NCI-H1048 (cell line): ENCODE results near the gene IL1RAPL2.
"Not testable (repeated sequence)": the region's sequence is repeated elsewhere in the genome, so short reads cannot be mapped to it uniquely, and the experiment has no call there.

Experiments
- DNase-seq: peaks from one replicate; lab custom pipeline; 2025; lab: John Stamatoyannopoulos, UW

IL1RAPL2 gene

DNA sequence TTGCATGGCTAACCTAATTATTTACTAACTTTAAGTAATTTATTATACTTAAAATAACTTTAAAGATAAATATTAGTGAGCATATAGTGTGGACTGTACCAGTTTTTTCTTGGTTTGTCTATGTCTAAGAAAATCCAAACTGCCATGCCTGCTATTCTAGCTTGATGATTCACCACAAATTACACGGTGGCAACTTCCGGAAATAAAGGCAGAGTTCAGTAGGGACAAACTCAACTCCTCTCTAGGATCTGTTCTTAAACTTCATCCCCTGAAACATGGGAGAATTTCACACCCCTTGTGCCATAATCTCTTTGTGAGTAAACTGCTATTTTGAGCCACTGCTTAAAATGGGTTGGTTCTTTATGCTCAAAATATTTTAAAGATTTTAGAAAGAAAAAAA is 1042.7 kb downstream of the IL1RAPL2 start:
- DNase-seq, result no peak

DNA sequence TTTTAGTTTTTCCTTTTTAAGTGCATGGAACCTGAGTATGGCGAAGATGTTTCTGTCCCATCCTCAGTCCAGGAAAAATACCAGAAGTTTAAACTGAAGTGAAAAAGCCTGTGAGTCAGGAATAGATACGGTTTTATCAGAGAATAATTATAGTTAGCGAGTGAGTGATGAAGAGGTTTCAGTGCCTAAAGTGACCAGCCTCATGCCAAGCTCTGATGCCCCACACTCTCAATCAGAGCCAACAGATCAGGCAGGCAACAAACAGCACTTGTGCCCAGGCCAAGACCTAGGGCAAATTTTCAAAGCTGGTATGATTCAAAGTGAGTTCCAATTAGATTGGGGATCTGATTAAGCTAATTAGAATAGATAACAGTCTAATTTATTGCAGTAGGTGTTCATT is 1043.5 kb downstream of the IL1RAPL2 start:
- DNase-seq, result no peak

DNA sequence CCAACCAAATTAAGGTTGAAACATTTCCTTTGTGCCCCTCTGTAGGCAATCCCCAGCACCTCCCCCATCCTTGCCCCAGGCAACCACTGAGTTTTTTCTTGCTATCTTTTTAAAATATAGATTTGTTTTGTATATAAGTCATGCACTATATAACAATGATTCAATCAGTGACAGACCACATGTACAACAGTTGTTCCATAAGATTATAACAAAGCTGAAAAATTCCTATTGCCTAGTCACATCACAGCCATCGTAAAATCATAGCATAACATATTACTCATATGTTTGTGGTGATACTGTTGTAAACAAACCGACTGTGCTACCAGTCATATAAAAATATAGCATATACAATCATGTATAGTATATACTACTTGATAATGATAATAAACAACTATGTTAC is 1044.4 kb downstream of the IL1RAPL2 start:
- no peak for DNase-seq

DNA sequence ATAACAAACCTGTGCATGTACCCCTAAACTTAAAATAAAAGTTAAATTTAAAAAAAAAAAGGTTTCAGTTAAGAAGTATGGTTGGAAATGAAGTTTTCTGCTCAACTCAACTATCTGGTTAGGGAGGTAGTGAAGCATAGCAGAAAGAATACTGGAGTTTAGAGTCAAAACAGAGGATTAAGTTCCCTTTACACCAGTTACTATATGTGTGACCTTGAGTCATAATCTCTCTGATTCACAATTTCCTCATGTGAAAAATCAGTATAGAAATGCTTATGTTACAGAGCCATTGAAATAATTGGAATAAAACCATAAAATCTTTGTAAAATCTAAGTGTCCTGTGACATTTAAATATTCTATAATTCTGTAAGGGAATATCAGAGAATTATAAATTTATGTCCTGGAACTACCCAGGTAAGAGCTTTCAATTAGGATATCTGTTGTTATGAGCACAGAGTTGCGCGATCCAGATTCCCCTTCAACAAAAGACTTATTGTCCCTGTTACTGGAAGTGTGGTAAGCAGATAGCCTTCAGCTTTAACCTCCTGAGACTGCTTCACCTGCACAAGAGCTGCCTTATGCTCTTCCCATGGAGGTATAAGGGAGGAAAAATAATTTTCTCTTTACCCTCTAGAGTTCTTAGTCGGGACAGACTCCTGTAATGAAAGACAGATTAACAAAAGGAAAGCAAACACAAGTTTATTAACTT is 1052.5 kb downstream of the IL1RAPL2 start:
- DNase-seq, result no peak

DNA sequence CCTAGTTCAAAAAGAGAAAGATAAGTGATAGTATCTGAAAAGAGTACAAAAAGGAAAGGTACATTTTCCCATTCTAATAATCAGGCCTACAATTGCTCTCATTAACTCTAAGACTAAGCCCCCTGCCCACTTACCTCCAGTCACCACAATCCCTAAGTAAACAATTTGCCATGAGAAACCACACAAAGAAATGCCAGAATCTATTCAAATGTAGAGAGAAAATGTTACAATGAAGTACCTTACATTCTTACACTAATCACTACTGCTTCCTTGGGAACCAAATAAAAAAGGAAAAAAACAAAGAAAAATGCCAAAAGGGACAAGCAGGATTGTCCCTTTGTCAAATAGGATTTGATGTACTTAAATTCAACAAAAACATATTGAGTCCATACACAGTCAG is 1068.2 kb downstream of the IL1RAPL2 start:
- DNase-seq, result no peak

DNA sequence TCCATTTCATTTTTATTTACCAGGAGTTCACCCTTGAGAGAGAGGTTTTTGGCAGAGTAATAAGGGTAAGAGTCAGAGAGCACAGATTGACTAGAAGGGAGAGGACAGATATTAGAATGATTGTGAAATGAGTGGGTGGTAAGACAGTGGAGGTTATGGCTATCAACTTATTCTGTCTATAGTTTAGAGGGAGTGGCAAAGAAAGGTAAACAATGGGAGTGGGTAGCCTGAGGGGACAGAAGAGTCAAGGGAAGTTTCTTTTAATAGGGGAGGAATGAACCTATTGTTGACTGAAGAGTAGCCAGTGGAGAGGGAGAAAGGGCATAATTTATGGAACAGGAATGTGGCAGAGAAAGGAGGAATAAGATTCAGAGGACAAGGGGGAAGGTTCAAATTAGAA is 1069.8 kb downstream of the IL1RAPL2 start:
- no peak for DNase-seq

DNA sequence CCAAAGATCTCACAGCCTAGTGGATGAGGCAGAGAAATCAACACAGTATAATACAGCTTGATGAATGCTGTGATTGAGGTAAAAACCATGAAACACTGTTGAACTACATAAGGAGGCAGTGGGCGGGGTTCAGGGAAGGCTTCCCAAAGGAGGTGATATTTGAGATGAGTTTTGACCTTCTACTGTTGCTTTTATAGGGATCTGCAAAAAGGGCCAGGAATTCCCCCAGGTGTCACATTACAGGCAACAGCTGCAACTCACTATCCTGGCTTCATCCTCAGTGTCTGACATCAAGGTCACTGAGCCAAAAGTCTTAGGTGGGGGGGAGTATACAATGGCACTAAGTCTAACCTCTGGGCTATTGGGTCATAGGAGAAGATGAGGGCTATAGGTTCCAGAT is 1070.7 kb downstream of the IL1RAPL2 start:
- no peak for DNase-seq

DNA sequence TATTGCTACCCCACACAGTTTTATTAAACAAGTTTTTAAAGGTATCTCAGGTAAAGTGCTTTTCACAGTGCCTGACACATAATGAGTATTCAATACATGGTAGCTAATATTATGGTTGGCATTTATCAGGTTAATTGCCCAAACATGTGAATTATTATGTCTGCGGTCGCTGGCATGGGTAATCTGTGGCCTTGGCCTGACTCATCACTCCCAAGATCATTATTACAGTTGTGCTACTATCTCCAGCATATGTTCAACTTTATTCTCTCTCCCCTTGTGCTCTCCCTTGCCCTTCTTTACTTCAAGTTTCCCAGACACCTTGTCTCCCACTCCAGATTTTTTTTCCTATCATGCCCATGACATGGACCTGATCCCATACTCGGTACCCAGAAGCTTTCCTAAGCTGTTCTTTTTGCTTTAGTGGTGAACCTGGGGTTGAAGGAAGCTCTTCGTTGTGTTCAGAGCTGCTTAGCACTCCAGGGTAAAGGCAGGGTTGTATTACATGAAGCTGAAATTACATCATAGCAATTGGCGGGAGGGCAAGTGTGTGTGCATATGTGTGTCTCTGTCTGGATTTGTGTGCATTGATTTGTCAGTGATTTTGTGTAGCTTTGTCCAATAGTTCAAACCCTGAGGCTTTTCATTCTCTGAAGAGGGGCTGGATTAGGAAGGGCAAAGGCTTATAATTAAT is 1079.8 kb downstream of the IL1RAPL2 start:
- DNase-seq, result no peak

DNA sequence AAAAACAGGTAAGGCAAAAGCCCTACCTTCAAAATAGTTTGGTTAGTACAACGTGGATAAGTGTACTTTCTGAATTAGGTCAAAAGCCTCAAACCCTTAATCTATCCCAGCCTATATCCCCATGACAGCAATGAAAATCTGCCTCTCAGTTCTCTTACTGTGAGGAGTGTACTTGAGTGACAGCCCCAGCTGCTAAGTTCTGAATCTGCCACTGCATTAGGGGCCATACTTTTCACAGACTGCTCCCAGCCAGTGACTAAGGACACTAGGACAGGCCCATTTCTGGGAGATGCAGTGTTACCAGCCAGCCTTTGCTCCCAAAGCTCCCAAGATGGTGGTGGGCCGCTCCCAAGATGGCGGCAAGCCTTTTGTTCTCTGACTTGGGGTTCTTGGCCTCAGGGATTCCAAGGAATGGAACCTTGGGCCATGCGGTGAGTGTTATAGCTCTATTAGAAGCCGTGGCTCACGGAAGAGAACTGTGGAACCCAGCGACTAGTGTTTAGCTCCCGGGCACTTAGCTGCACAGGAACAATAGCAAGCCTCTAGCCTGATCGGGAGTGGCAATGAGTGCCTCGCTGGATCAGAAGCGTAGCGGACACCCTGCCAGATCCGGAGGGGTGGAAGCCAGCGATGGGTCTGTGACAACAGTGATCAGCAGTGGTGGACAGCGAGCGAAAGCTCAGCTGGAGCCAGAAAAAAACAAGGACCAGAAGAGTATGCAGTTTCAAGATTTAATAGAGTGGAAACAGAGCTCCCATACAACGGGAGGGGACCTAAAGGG is 1080.8 kb downstream of the IL1RAPL2 start:
- no peak for DNase-seq

DNA sequence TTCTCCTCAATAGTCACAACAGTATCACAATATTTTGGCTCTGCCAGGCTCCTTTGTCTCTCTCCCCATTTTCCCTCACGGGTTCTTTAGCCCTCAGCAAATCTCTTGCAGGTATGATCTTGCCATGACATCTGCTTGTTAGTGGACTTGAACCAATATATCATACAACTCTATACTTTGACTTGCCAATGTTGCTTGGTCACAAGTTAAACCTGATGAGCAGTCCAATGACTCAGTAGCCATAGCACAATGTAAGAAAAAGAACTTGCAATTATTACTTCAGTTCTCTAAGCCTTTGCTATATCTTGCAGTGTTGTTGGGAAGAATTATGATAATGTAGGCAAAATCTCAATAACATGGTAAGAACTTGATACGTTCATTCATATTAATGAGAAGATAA is 1081.8 kb downstream of the IL1RAPL2 start:
- DNase-seq, result no peak

DNA sequence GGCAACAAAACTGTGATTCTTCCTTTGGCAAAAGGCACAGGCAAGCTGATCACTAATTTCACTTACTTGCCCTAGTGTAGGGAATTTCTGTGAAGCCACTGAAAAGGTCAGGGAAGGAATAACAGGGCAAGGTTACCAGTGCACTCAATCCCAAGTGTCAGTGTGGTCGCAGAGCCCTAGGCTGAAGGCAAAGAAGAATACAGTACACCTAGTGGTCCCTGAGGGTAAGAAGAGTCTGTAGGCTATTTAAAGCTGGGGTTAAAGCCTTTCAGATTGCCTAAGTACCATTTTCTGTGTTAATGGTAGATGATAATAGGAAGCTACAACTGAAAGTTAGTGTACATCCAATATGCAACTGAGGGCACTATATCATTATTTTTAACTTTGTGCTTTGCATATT is 1082.7 kb downstream of the IL1RAPL2 start:
- DNase-seq, result no peak

DNA sequence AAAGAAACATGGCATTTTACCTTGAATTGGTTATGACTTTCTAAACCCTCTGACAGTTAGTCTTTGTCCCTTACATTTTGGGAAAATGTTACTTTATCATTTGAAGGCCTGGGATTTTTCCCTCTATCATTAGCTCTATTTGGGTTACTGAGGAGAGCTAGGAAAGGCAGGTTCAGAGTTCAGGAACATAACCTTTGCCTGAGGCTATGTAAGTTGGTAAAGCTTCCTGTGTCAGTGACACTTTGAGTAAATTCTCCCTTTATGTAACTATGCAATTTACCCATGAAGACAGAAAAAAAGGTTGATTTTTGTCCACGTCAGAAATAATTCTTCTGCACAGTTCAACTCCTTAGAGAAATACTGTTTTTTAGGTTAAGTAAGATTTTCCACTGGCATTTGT is 1084.6 kb downstream of the IL1RAPL2 start:
- DNase-seq, result no peak

DNA sequence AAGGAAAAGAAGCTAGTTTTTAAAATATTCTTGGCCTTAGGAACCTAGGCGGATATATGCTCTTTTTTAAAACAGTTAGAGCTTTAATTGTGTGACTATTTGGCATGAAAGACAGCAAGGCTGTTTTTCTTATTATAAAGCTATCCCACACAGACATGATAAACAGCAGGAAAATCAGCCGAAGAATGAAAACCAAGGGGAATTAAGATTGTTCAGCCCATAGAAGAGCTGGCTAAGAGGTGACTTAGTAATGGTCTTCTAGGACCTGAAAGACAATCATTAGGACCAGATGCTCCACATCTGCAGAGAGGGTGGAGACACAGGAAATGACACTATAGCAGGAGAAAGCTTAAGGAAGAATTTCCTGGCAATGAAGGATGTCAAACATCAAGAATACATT is 1085.0 kb downstream of the IL1RAPL2 start:
- DNase-seq, result no peak

DNA sequence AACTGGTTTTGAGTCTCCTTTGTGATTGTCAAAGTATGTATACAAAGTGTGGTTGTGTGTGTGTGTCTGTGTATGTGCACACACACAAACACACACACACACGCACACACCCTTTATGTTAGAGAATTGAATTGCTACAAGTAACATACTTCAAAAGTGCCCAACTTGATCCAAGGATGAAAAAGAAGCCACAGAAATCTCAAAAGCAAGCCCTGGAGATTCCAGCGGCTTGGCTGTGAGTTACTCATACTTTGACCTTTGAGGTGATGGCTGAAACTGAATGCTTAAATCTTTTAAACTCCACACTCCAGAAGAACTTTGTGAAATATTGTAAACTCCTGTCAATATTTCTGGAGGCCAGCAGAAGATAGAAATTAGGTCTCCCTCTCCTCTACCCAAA is 1087.9 kb downstream of the IL1RAPL2 start:
- DNase-seq, result no peak

DNA sequence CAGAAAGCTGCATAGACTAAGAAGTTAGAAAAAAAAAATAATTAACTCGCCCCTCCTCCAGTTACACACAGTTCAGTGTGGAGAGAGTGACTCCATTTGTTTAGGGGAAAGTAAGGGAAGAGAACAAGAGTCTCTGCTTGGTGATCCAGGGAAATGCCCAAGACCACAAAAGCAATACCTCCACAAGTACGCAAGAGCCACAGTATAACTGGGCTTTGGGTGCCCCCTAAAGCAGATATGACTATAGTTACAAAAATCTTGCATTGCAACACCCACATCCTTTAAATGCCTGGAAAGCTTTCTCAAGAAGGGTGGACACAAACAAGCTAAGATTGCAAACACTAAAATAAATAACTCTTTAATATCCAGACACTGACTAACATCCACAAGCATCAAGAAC is 1092.1 kb downstream of the IL1RAPL2 start:
- no peak for DNase-seq

DNA sequence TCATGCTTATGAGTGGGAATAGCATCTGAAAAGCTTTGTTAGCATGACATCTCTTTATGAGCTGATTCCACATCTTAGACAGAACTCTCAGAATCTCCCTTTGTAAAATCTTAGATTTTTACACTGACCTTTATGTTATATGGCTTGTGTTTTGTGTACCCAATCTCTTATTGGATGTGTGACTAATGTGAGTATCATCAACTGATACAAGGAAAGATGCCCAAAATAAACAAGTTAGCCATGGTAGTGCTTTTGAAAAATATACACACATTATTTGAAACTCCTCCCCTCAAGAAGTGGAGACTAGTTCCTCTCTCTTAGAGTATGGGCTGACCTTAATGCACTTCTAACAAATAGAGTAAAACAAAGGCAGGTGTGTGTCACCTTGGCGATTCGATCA is 1096.2 kb downstream of the IL1RAPL2 start:
- DNase-seq, result no peak

DNA sequence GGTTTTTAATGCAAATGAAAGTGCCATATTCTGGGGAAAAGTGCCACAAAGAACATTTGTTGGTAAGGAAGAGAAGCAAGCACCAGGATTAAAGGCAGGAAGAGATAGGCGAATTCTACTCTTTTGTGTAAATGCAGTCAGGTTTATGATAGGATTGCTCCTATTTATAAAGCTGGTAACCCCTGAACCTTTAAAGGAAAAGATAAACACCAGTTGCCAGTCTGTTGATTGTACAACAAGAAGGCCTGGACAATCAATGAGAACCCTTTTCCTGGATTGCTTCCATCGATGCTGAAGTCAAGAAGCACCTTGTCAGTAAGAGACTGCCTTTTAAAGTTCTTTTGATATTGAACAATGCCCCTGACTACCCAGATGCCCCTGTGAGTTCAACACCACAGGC is 1098.2 kb downstream of the IL1RAPL2 start:
- no peak for DNase-seq

DNA sequence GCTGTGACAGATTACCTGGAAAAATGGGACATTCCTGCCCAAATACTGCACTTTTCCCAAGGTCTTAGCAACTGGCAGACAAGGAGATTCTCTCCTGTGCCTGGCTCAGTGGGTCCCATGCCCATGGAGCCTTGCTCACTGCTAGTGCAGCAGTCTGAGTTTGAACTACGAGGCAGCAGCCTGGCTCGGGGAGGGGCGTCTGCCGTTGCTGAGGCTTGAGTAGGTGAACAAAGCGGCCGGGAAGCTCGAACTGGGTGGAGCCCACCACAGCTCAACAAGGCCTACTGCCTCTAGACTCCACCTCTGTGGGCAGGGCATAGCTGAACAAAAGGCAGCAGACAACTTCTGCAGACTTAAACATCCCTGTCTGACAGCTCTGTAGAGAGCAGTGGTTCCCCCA is 1118.3 kb downstream of the IL1RAPL2 start:
- not testable (repeated sequence) for DNase-seq

DNA sequence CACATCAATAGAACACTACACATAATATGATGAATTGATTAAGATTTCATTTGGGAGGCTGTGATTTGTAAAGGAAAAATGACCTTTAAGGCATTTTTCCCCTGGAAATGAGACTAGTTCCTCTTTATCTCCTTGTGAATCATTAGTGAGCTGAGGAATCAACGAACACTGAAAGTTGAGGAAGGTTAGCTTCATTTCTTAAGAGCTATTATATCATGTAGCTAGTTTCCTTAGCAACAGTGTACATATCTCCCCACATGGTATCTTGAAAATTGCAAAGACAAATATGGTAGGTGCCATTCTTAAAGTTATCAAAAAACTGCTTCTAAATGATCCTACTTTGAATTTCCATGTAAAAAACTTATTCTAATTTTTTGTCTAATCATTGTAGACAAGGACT is 1128.8 kb downstream of the IL1RAPL2 start:
- no peak for DNase-seq

DNA sequence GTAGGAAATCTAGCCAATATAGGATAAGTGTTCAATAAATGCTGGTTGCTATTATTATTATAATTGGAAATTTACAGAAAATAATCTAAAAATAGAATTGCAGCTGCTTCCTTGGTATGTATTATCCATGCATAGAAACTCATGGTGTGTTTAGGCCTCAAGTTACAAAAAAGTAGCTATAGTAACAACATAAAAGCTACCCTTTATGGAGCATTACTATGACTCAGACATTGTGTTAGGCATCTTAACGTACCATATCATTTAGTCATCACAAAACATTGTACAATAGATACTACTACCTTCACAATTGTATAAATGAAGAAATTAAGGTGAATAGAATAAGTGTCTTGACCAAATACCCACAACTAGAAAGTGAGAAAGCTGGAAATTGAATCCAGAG is 1129.5 kb downstream of the IL1RAPL2 start:
- no peak for DNase-seq

DNA sequence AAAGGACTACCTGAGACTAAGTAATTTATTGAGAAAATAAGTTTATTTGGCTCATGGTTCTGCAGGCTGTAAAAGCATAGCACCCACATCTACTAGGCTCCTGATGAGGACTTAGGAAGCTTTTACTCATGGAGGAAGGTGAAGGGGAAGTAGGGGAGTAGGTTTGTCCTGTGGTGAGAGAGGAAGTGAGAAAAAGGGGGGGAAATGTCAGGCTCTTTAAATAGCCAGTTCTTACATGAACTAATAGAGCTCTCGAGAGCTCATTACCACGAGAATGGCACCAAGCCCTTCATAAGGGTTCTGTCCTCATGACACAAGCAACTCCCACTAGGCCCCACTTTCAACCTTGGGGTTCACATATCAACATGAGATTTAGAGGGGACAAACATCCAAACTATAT is 1130.9 kb downstream of the IL1RAPL2 start:
- no peak for DNase-seq

DNA sequence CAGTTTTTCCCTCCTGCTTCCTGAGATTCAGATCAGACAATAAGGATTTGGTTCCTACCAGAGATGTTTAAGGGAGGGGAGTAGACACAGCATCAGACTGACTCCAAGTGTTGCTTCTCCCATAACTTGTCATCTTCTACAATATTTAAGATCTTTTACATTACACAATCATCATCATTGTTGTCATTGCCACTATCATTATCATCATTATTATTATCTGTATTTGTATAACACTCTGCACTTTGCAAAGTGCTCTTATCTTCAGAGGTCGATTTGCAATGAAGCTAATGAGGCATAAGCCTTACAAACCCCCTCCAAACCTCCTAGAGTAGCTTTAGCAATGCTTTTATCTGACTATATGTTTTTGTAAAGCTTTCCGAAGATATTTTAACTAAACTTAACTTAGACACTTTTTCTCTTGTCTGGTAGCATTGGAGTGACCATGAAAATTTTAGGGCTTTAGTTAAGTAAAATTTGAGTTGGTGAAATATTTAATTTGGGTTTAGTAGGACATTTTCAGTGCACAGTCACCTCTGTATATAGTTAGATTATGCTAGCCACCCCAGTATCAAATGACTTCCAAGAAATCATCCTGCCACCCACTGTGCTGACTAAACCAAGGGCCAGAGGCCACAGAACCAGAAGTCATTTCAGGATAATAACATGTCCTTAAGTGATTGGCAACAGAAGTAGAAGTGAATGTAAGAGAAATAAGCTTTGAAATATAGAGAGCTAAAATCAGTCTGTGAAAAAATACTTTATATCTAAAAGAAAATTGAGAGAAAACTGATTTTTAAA is 1132.2 kb downstream of the IL1RAPL2 start:
- DNase-seq, result no peak
